Subcutaneous abdominal adipose tissue (tissue), 5 donors: ENCODE results near the gene DHX58.

Source experiments
- H3K27ac ChIP-seq: one replicate; pipeline ENCODE4 v1.7.0; 2013; ENCODE audit warnings: low read depth, mild to moderate bottlenecking, inconsistent platforms, low read length, moderate library complexity
- H3K27me3 ChIP-seq, 5 donors: one replicate each; pipeline ENCODE4 v1.7.0; 2013; ENCODE audit warnings: low read length in 5 of 5, inconsistent platforms in 1 of 5; ENCODE audit not compliant: control insufficient read depth in 5 of 5, insufficient read depth in 4 of 5
- H3K36me3 ChIP-seq, 5 donors: one replicate each; pipeline ENCODE4 v1.7.0; 2013; ENCODE audit warnings: low read length in 5 of 5; ENCODE audit not compliant: control insufficient read depth in 5 of 5, insufficient read depth in 5 of 5
- H3K4me1 ChIP-seq, 5 donors: one replicate each; pipeline ENCODE4 v1.7.0; 2013; ENCODE audit warnings: low read length in 5 of 5, mild to moderate bottlenecking in 3 of 5, moderate library complexity in 1 of 5; ENCODE audit not compliant: control insufficient read depth in 5 of 5, insufficient read depth in 5 of 5
- H3K4me3 ChIP-seq, 5 donors: one replicate each; pipeline ENCODE4 v1.7.0; 2013; ENCODE audit warnings: low read length in 5 of 5, low read depth in 1 of 5
- H3K9ac ChIP-seq, 5 donors: one replicate each; pipeline ENCODE4 v1.7.0; 2013; ENCODE audit warnings: low read length in 5 of 5, mild to moderate bottlenecking in 4 of 5, moderate library complexity in 3 of 5
- H3K9me3 ChIP-seq, 5 donors: one replicate each; pipeline ENCODE4 v1.7.0; 2013; ENCODE audit warnings: low read length in 5 of 5; ENCODE audit not compliant: control insufficient read depth in 5 of 5
- donor health status: healthy.
- donor health status: healthy.
- donor health status: healthy.
- donor health status: healthy.
- donor health status: healthy.

The DHX58 gene

GRCh38 chr17:42120161-42120769 is 7.8 kb upstream of the DHX58 start:
- Histone ChIP-seq H3K9me3 (no peaks in the 10 kb centered on the region), H3K9ac (no peak overlapping the region), H3K4me3 (peak overlapping the region in 4 of 5 donors; percentile 2 to 58 (median 37)), H3K27ac (no peak overlapping the region), H3K4me1 (peaks cover 0 to 32% (median 18%) of the 10 kb centered on the region in 5 donors), H3K36me3 (peaks cover 0 to 43% (median 19%) of the 10 kb centered on the region in 5 donors), H3K27me3 (no peaks in the 10 kb centered on the region)

GRCh38 chr17:42119301-42119700 is 6.8 kb upstream of the DHX58 start:
- peak overlapping the region in 1 of 5 donors; percentile 44 for H3K9ac ChIP-seq
- H3K27ac ChIP-seq, result no peak overlapping the region
- H3K4me1 ChIP-seq, result peaks cover 0 to 32% (median 18%) of the 10 kb centered on the region in 5 donors
- H3K4me3 ChIP-seq, result no peak overlapping the region
- H3K9me3 ChIP-seq, result no peaks in the 10 kb centered on the region
- H3K27me3 ChIP-seq, result no peaks in the 10 kb centered on the region
- H3K36me3 ChIP-seq, result peaks cover 0 to 41% (median 23%) of the 10 kb centered on the region in 5 donors

GRCh38 chr17:42118545-42118944 is 6.0 kb upstream of the DHX58 start:
- Histone ChIP-seq H3K9ac (peak overlapping the region in 1 of 5 donors; percentile 44), H3K36me3 (peaks cover 0 to 47% (median 31%) of the 10 kb centered on the region in 5 donors), H3K9me3 (no peaks in the 10 kb centered on the region), H3K27me3 (no peaks in the 10 kb centered on the region), H3K4me1 (peaks cover 0 to 32% (median 18%) of the 10 kb centered on the region in 5 donors), H3K4me3 (no peak overlapping the region), H3K27ac (no peak overlapping the region)

- H3K36me3 ChIP-seq, result peaks cover 0 to 49% (median 33%) of the 10 kb centered on the region in 5 donors
- peaks cover 0 to 32% (median 20%) of the 10 kb centered on the region in 5 donors for H3K4me1 ChIP-seq
- H3K27ac ChIP-seq, result no peak overlapping the region
- H3K27me3 ChIP-seq, result no peaks in the 10 kb centered on the region
- no peak overlapping the region for H3K4me3 ChIP-seq
- no peaks in the 10 kb centered on the region for H3K9me3 ChIP-seq
- no peak overlapping the region for H3K9ac ChIP-seq
These were observed 5.6 kb upstream of the DHX58 start for GRCh38 chr17:42118126-42118510.

GRCh38 chr17:42117397-42118125 is 5.0 kb upstream of the DHX58 start:
- Histone ChIP-seq H3K4me3 (no peak overlapping the region), H3K36me3 (peaks cover 0 to 49% (median 33%) of the 10 kb centered on the region in 5 donors), H3K9me3 (no peaks in the 10 kb centered on the region), H3K27me3 (no peaks in the 10 kb centered on the region), H3K27ac (no peak overlapping the region), H3K4me1 (peaks cover 4 to 32% (median 26%) of the 10 kb centered on the region in 5 donors), H3K9ac (no peak overlapping the region)

- Histone ChIP-seq H3K27ac (no peak overlapping the region), H3K36me3 (peaks cover 0 to 49% (median 33%) of the 10 kb centered on the region in 5 donors), H3K27me3 (no peaks in the 10 kb centered on the region), H3K4me3 (no peak overlapping the region), H3K9me3 (no peaks in the 10 kb centered on the region), H3K9ac (no peak overlapping the region), H3K4me1 (peaks cover 4 to 31% (median 29%) of the 10 kb centered on the region in 5 donors)
These were observed 4.3 kb upstream of the DHX58 start for GRCh38 chr17:42116705-42117396.

GRCh38 chr17:42114118-42114517 is 1.6 kb upstream of the DHX58 start:
- Histone ChIP-seq H3K36me3 (peaks cover 0 to 59% (median 37%) of the 10 kb centered on the region in 5 donors), H3K9me3 (no peaks in the 10 kb centered on the region), H3K27me3 (no peaks in the 10 kb centered on the region), H3K4me3 (no peak overlapping the region), H3K4me1 (peaks cover 8 to 27% (median 20%) of the 10 kb centered on the region in 5 donors), H3K9ac (no peak overlapping the region), H3K27ac (no peak overlapping the region)

- no peaks in the 10 kb centered on the region for H3K9me3 ChIP-seq
- no peaks in the 10 kb centered on the region for H3K27me3 ChIP-seq
- peaks cover 0 to 59% (median 42%) of the 10 kb centered on the region in 5 donors for H3K36me3 ChIP-seq
- H3K4me1 ChIP-seq, result peaks cover 8 to 27% (median 20%) of the 10 kb centered on the region in 5 donors
- H3K4me3 ChIP-seq, result peak overlapping the region in 1 of 5 donors; percentile 77
- H3K9ac ChIP-seq, result peak overlapping the region; percentile 61 to 93 (median 81)
- H3K27ac ChIP-seq, result peak overlapping the region; percentile 90
These were observed 967 bp upstream of the DHX58 start for GRCh38 chr17:42113293-42114069.

- Histone ChIP-seq H3K36me3 (peaks cover 0 to 52% (median 40%) of the 10 kb centered on the region in 5 donors), H3K27me3 (no peaks in the 10 kb centered on the region), H3K27ac (peak overlapping the region; percentile 90), H3K9me3 (no peaks in the 10 kb centered on the region), H3K4me1 (peaks cover 8 to 26% (median 20%) of the 10 kb centered on the region in 5 donors), H3K4me3 (peak overlapping the region; percentile 71 to 94 (median 85)), H3K9ac (peak overlapping the region; percentile 63 to 93 (median 81))
These were observed 503 bp downstream of the DHX58 start for GRCh38 chr17:42111871-42112551.
